ENCODE results near the gene LILRA1.
"Not testable (repeated sequence)": the region's sequence is repeated elsewhere in the genome, so short reads cannot be mapped to it uniquely, and the experiment has no call there.

LILRA1 gene

GRCh38 chr19:54627912-54628311 is 34.5 kb downstream of the LILRA1 start:
- not testable (repeated sequence) for DNase-seq

GRCh38 chr19:54630262-54630661 is 36.8 kb downstream of the LILRA1 start, which contains the start of gene LILRB1:
Gene LILRB1, plus strand, starts transcription at chr19:54630484. Its CDS starts 590 bp downstream, at chr19:54631074.
- peak in 1 of 2 donors; percentile 24 for DNase-seq

GRCh38 chr19:54630782-54631181 is 37.4 kb downstream of the LILRA1 start:
- DNase-seq = no peak

GRCh38 chr19:54631489-54632337 is 38.3 kb downstream of the LILRA1 start:
- not testable (repeated sequence) for DNase-seq

- not testable (repeated sequence) for DNase-seq
Measured at GRCh38 chr19:54632517-54632916, 39.1 kb downstream of the LILRA1 start.

- no peak for DNase-seq
Measured at GRCh38 chr19:54633401-54633800, 40.0 kb downstream of the LILRA1 start.

GRCh38 chr19:54636081-54636480 is 42.6 kb downstream of the LILRA1 start:
- not testable (repeated sequence) for DNase-seq

GRCh38 chr19:54638683-54639082 is 45.3 kb downstream of the LILRA1 start:
- no peak for DNase-seq

GRCh38 chr19:54642953-54643352 is 49.5 kb downstream of the LILRA1 start:
- peak in 1 of 2 donors; percentile 40 for DNase-seq

- peak in 1 of 2 donors; percentile 44 for DNase-seq
Measured at GRCh38 chr19:54643583-54643982, 50.2 kb downstream of the LILRA1 start.

- DNase-seq = peak in 1 of 2 donors; percentile 62
Measured at GRCh38 chr19:54644056-54644455, 50.6 kb downstream of the LILRA1 start.

- DNase-seq = no peak
Measured at GRCh38 chr19:54646331-54646841, 53.0 kb downstream of the LILRA1 start.

- no peak for DNase-seq
Measured at GRCh38 chr19:54648129-54648528, 54.7 kb downstream of the LILRA1 start.

GRCh38 chr19:54650108-54650655 is 56.8 kb downstream of the LILRA1 start:
- DNase-seq = no peak

All from CD4-positive, alpha-beta T cell treated with Interleukin-4 for 1 hour (primary cell).